ENCODE data around the gene POLE.

The POLE gene

GRCh38 chr12:132582582-132583410 lies 104.3 kb downstream of the POLE start:
- Histone ChIP-seq H3K9me3 (ENCODE audit: control insufficient read depth, low read length) (no peaks in the 10 kb centered on the region), H3K27me3 (replicated peaks; ENCODE audit: control insufficient read depth, insufficient read depth, low read length, poor library complexity, severe bottlenecking) (no peaks in the 10 kb centered on the region), H3K4me1 (ENCODE audit: control insufficient read depth, insufficient read depth, low read length, poor library complexity, severe bottlenecking) (no peaks in the 10 kb centered on the region), H3K4me3 (ENCODE audit: insufficient read depth, low read depth, low read length, poor library complexity, severe bottlenecking) (no peak overlapping the region), H3K27ac (ENCODE audit: insufficient read depth, low read length, poor library complexity, severe bottlenecking) (no peak overlapping the region), H3K36me3 (ENCODE audit: control insufficient read depth, insufficient read depth, low read length) (peaks cover 6% of the 10 kb centered on the region)
- DNase-seq, result no peak

GRCh38 chr12:132582058-132582420 lies 105.1 kb downstream of the POLE start:
- H3K4me3 ChIP-seq (ENCODE audit: insufficient read depth, low read depth, low read length, poor library complexity, severe bottlenecking), result no peak overlapping the region

GRCh38 chr12:132581348-132582057 lies 105.6 kb downstream of the POLE start:
- Histone ChIP-seq H3K4me3 (ENCODE audit: insufficient read depth, low read depth, low read length, poor library complexity, severe bottlenecking) (no peak overlapping the region), H3K27ac (ENCODE audit: insufficient read depth, low read length, poor library complexity, severe bottlenecking) (no peak overlapping the region), H3K4me1 (ENCODE audit: control insufficient read depth, insufficient read depth, low read length, poor library complexity, severe bottlenecking) (no peaks in the 10 kb centered on the region), H3K9me3 (ENCODE audit: control insufficient read depth, low read length) (no peaks in the 10 kb centered on the region), H3K27me3 (replicated peaks; ENCODE audit: control insufficient read depth, insufficient read depth, low read length, poor library complexity, severe bottlenecking) (no peaks in the 10 kb centered on the region), H3K36me3 (ENCODE audit: control insufficient read depth, insufficient read depth, low read length) (peaks cover 19% of the 10 kb centered on the region)
- no peak for DNase-seq

More at GRCh38 chr12:132582058-132582420, 105.1 kb downstream of the POLE start:
- H3K36me3 ChIP-seq (ENCODE audit: control insufficient read depth, insufficient read depth, low read length), result peaks cover 14% of the 10 kb centered on the region
- no peak overlapping the region for H3K27ac ChIP-seq (ENCODE audit: insufficient read depth, low read length, poor library complexity, severe bottlenecking)
- H3K9me3 ChIP-seq (ENCODE audit: control insufficient read depth, low read length), result no peaks in the 10 kb centered on the region
- H3K27me3 ChIP-seq (replicated peaks; ENCODE audit: control insufficient read depth, insufficient read depth, low read length, poor library complexity, severe bottlenecking), result no peaks in the 10 kb centered on the region
- H3K4me1 ChIP-seq (ENCODE audit: control insufficient read depth, insufficient read depth, low read length, poor library complexity, severe bottlenecking), result no peaks in the 10 kb centered on the region
- no peak for DNase-seq

GRCh38 chr12:132580701-132581292 lies 106.3 kb downstream of the POLE start:
- Histone ChIP-seq H3K27me3 (replicated peaks; ENCODE audit: control insufficient read depth, insufficient read depth, low read length, poor library complexity, severe bottlenecking) (no peaks in the 10 kb centered on the region), H3K4me3 (ENCODE audit: insufficient read depth, low read depth, low read length, poor library complexity, severe bottlenecking) (no peak overlapping the region), H3K9me3 (ENCODE audit: control insufficient read depth, low read length) (no peaks in the 10 kb centered on the region), H3K4me1 (ENCODE audit: control insufficient read depth, insufficient read depth, low read length, poor library complexity, severe bottlenecking) (no peaks in the 10 kb centered on the region), H3K27ac (ENCODE audit: insufficient read depth, low read length, poor library complexity, severe bottlenecking) (no peak overlapping the region), H3K36me3 (ENCODE audit: control insufficient read depth, insufficient read depth, low read length) (peaks cover 22% of the 10 kb centered on the region)
- DNase-seq, result no peak

GRCh38 chr12:132579744-132580143 lies 107.4 kb downstream of the POLE start:
- no peaks in the 10 kb centered on the region for H3K27me3 ChIP-seq (replicated peaks; ENCODE audit: control insufficient read depth, insufficient read depth, low read length, poor library complexity, severe bottlenecking)
- peaks cover 26% of the 10 kb centered on the region for H3K36me3 ChIP-seq (ENCODE audit: control insufficient read depth, insufficient read depth, low read length)
- no peak overlapping the region for H3K27ac ChIP-seq (ENCODE audit: insufficient read depth, low read length, poor library complexity, severe bottlenecking)
- no peaks in the 10 kb centered on the region for H3K4me1 ChIP-seq (ENCODE audit: control insufficient read depth, insufficient read depth, low read length, poor library complexity, severe bottlenecking)
- DNase-seq, result no peak
- H3K4me3 ChIP-seq (ENCODE audit: insufficient read depth, low read depth, low read length, poor library complexity, severe bottlenecking), result no peak overlapping the region
- no peaks in the 10 kb centered on the region for H3K9me3 ChIP-seq (ENCODE audit: control insufficient read depth, low read length)

- no peak for DNase-seq
- Histone ChIP-seq H3K4me3 (ENCODE audit: insufficient read depth, low read depth, low read length, poor library complexity, severe bottlenecking) (no peak overlapping the region), H3K27me3 (replicated peaks; ENCODE audit: control insufficient read depth, insufficient read depth, low read length, poor library complexity, severe bottlenecking) (no peaks in the 10 kb centered on the region), H3K27ac (ENCODE audit: insufficient read depth, low read length, poor library complexity, severe bottlenecking) (no peak overlapping the region), H3K36me3 (ENCODE audit: control insufficient read depth, insufficient read depth, low read length) (peaks cover 33% of the 10 kb centered on the region), H3K4me1 (ENCODE audit: control insufficient read depth, insufficient read depth, low read length, poor library complexity, severe bottlenecking) (no peaks in the 10 kb centered on the region), H3K9me3 (ENCODE audit: control insufficient read depth, low read length) (no peaks in the 10 kb centered on the region)
Observed at GRCh38 chr12:132578826-132579225, 108.3 kb downstream of the POLE start.

GRCh38 chr12:132578118-132578517 lies 109.0 kb downstream of the POLE start:
- no peaks in the 10 kb centered on the region for H3K27me3 ChIP-seq (replicated peaks; ENCODE audit: control insufficient read depth, insufficient read depth, low read length, poor library complexity, severe bottlenecking)
- H3K9me3 ChIP-seq (ENCODE audit: control insufficient read depth, low read length), result no peaks in the 10 kb centered on the region
- DNase-seq, result no peak
- no peak overlapping the region for H3K4me3 ChIP-seq (ENCODE audit: insufficient read depth, low read depth, low read length, poor library complexity, severe bottlenecking)
- H3K4me1 ChIP-seq (ENCODE audit: control insufficient read depth, insufficient read depth, low read length, poor library complexity, severe bottlenecking), result no peaks in the 10 kb centered on the region
- H3K36me3 ChIP-seq (ENCODE audit: control insufficient read depth, insufficient read depth, low read length), result peaks cover 33% of the 10 kb centered on the region
- no peak overlapping the region for H3K27ac ChIP-seq (ENCODE audit: insufficient read depth, low read length, poor library complexity, severe bottlenecking)

- no peaks in the 10 kb centered on the region for H3K4me1 ChIP-seq (ENCODE audit: control insufficient read depth, insufficient read depth, low read length, poor library complexity, severe bottlenecking)
- H3K9me3 ChIP-seq (ENCODE audit: control insufficient read depth, low read length), result no peaks in the 10 kb centered on the region
- H3K4me3 ChIP-seq (ENCODE audit: insufficient read depth, low read depth, low read length, poor library complexity, severe bottlenecking), result no peak overlapping the region
- H3K27ac ChIP-seq (ENCODE audit: insufficient read depth, low read length, poor library complexity, severe bottlenecking), result no peak overlapping the region
- no peak for DNase-seq
- H3K36me3 ChIP-seq (ENCODE audit: control insufficient read depth, insufficient read depth, low read length), result peaks cover 33% of the 10 kb centered on the region
- no peaks in the 10 kb centered on the region for H3K27me3 ChIP-seq (replicated peaks; ENCODE audit: control insufficient read depth, insufficient read depth, low read length, poor library complexity, severe bottlenecking)
Observed at GRCh38 chr12:132577191-132577920, 109.8 kb downstream of the POLE start.

GRCh38 chr12:132576701-132577100 lies 110.4 kb downstream of the POLE start:
- no peak overlapping the region for H3K27ac ChIP-seq (ENCODE audit: insufficient read depth, low read length, poor library complexity, severe bottlenecking)
- H3K4me3 ChIP-seq (ENCODE audit: insufficient read depth, low read depth, low read length, poor library complexity, severe bottlenecking), result no peak overlapping the region
- peaks cover 33% of the 10 kb centered on the region for H3K36me3 ChIP-seq (ENCODE audit: control insufficient read depth, insufficient read depth, low read length)
- no peaks in the 10 kb centered on the region for H3K27me3 ChIP-seq (replicated peaks; ENCODE audit: control insufficient read depth, insufficient read depth, low read length, poor library complexity, severe bottlenecking)
- H3K4me1 ChIP-seq (ENCODE audit: control insufficient read depth, insufficient read depth, low read length, poor library complexity, severe bottlenecking), result no peaks in the 10 kb centered on the region
- no peak for DNase-seq
- H3K9me3 ChIP-seq (ENCODE audit: control insufficient read depth, low read length), result no peaks in the 10 kb centered on the region
